Measurements from ENCODE around the gene SLC16A4.

The SLC16A4 gene

DNA sequence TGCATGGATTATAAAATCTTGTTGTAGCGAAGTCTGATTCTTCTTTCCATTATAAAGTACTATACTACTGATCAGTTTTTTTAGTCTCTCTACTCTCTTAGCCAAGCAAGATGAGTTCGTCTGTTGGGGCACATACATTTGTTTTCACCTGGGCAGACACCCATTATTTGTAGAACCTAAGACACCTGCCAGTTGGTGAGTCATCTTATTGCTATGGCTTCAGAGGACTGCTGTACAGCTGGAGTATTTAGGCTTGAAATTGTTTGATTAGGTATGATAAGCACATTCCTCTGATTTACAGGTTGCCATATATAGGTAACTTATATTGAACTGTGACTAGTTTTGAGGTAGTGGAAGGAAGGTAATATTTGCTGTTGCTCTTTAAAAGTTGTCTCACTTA lies 34.4 kb downstream of the SLC16A4 start:
- TF ChIP-seq, protein P1, sequence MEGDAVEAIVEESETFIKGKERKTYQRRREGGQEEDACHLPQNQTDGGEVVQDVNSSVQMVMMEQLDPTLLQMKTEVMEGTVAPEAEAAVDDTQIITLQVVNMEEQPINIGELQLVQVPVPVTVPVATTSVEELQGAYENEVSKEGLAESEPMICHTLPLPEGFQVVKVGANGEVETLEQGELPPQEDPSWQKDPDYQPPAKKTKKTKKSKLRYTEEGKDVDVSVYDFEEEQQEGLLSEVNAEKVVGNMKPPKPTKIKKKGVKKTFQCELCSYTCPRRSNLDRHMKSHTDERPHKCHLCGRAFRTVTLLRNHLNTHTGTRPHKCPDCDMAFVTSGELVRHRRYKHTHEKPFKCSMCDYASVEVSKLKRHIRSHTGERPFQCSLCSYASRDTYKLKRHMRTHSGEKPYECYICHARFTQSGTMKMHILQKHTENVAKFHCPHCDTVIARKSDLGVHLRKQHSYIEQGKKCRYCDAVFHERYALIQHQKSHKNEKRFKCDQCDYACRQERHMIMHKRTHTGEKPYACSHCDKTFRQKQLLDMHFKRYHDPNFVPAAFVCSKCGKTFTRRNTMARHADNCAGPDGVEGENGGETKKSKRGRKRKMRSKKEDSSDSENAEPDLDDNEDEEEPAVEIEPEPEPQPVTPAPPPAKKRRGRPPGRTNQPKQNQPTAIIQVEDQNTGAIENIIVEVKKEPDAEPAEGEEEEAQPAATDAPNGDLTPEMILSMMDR (IDR thresholded peaks at IDR 0.05; ENCODE audit: insufficient read depth, low read length, poor library complexity, severe bottlenecking), result no peak
- no peak overlapping the region for H3K4me3 ChIP-seq (replicated peaks; ENCODE audit: low read depth, low read length)
- peaks cover 3% of the 10 kb centered on the region for H3K36me3 ChIP-seq (ENCODE audit: control insufficient read depth, insufficient read depth, low read length)
- H3K27me3 ChIP-seq (replicated peaks; ENCODE audit: control insufficient read depth, insufficient read depth, low read length), result no peaks in the 10 kb centered on the region
- DNase-seq (ENCODE audit: extremely low read depth, insufficient read length), result no peak

DNA sequence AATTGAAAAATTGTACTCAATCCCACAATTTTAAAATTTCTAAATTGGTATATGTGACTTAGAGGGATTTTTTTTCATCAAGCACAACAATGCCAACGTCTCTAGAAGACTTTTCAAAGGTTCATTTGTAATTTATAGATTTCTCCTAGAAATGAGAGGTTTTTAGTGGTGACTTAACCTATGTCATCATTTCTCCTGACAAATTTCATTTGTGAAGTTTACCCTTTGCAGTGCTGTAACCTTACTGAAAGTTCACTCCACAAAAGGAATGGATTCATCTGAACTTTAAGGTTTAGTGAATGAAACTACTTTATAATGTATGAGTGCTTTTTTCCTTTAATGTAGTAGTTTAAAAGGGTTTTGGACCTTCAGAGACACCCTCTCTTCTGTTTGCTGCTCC lies 35.5 kb downstream of the SLC16A4 start:
- no peaks in the 10 kb centered on the region for H3K27me3 ChIP-seq (replicated peaks; ENCODE audit: control insufficient read depth, insufficient read depth, low read length)
- no peak overlapping the region for H3K4me3 ChIP-seq (replicated peaks; ENCODE audit: low read depth, low read length)
- peaks cover 3% of the 10 kb centered on the region for H3K36me3 ChIP-seq (ENCODE audit: control insufficient read depth, insufficient read depth, low read length)
- TF ChIP-seq, protein P1 (IDR thresholded peaks at IDR 0.05; ENCODE audit: insufficient read depth, low read length, poor library complexity, severe bottlenecking), result no peak
- no peak for DNase-seq (ENCODE audit: extremely low read depth, insufficient read length)

DNA sequence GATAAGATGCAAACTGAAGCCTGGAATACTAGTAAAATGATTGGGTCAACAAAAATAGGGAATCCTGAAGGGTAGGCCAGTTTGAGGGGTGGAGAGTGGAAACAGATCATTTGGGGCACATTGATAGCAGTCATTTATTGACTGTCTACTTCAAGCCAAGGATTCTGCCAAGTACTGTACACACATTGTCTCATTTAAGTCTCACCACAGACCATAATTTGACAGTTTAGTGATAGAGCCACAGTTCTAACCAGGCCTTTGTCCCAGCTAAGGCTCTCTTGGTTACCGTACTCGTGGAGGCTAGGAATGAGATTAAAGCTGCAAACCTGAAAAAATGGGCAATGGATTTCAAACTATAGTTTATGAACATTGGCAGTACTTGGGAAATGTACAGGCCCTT lies 40.5 kb downstream of the SLC16A4 start:
- H3K4me3 ChIP-seq (replicated peaks; ENCODE audit: low read depth, low read length), result no peak overlapping the region

DNA sequence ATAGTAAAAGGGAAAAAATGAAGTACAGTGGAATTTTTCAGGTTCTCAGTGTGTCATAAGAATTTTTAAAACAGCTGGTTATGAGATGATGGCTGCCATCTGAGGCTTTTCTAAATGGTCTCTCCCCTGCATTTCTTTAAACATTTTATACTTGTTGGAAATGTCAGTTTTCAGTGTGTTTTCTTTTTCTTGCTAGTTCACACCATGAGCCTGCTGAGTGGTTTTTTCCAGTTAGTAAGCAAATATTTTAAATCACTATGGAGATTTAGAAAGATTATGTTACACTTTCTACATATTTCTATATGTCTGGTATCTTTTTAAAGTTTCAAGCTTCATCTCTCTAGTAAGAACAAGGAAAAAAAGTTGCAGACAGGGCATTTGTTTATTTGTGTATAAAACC lies 42.1 kb downstream of the SLC16A4 start:
- no peaks in the 10 kb centered on the region for H3K27me3 ChIP-seq (replicated peaks; ENCODE audit: control insufficient read depth, insufficient read depth, low read length)
- H3K36me3 ChIP-seq (ENCODE audit: control insufficient read depth, insufficient read depth, low read length), result peaks cover 6% of the 10 kb centered on the region
- DNase-seq (ENCODE audit: extremely low read depth, insufficient read length), result no peak
- TF ChIP-seq, protein P1 (IDR thresholded peaks at IDR 0.05; ENCODE audit: insufficient read depth, low read length, poor library complexity, severe bottlenecking), result no peak
- H3K4me3 ChIP-seq (replicated peaks; ENCODE audit: low read depth, low read length), result peak overlapping the region; percentile 52

More for the DNA sequence above, 40.5 kb downstream of the SLC16A4 start:
- no peak for DNase-seq (ENCODE audit: extremely low read depth, insufficient read length)
- Histone ChIP-seq H3K27me3 (replicated peaks; ENCODE audit: control insufficient read depth, insufficient read depth, low read length) (no peaks in the 10 kb centered on the region), H3K36me3 (ENCODE audit: control insufficient read depth, insufficient read depth, low read length) (peaks cover 6% of the 10 kb centered on the region)
- TF ChIP-seq, protein P1 (IDR thresholded peaks at IDR 0.05; ENCODE audit: insufficient read depth, low read length, poor library complexity, severe bottlenecking), result no peak

DNA sequence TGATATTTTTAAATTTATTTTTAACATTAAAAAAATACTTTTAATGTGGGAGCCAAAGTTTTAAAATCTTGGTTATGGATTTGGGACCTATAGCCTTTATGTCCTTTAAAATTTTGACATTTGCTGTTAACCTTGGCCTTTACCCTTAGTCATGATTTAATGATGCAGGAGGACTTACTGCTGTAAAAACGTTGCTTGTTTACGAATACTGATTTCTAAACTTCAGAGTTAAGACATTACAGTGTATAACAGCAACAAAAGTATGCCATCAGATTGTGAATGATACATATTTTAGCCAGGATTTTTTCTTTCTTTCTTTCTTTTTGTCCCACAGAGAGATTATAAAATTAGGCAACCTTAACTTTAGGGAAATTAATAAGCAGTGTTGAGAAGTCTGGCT lies 42.8 kb downstream of the SLC16A4 start:
- TF ChIP-seq, protein P1 (IDR thresholded peaks at IDR 0.05; ENCODE audit: insufficient read depth, low read length, poor library complexity, severe bottlenecking), result no peak
- peak overlapping the region; percentile 52 for H3K4me3 ChIP-seq (replicated peaks; ENCODE audit: low read depth, low read length)
- H3K36me3 ChIP-seq (ENCODE audit: control insufficient read depth, insufficient read depth, low read length), result peaks cover 6% of the 10 kb centered on the region
- no peaks in the 10 kb centered on the region for H3K27me3 ChIP-seq (replicated peaks; ENCODE audit: control insufficient read depth, insufficient read depth, low read length)
- no peak for DNase-seq (ENCODE audit: extremely low read depth, insufficient read length)
